Neural progenitor cell (in vitro differentiated cells): ENCODE results near the gene HOOK2. TPM values are rescaled to one million over a fixed set of nuclear protein-coding genes. Genes with fewer than 3 reads are reported as not detected.
"Not testable (repeated sequence)": the region's sequence is repeated elsewhere in the genome, so short reads cannot be mapped to it uniquely, and the experiment has no call there.

Experiments used
- DNase-seq: peaks from one replicate; pipeline ENCODE4 v3.0.0-alpha.2; 2016; ENCODE audit warnings: low spot score
- H2AFZ ChIP-seq: fragments of 200-600 bp; sonication (generic); replicated peaks from 2 replicates; pipeline ENCODE4 v1.6.1; 2016; ENCODE audit warnings: antibody characterized with exemption
- H3F3A ChIP-seq: fragments of 200-600 bp; sonication (generic); 2 replicates; pipeline ENCODE4 v1.6.1; 2016; ENCODE audit warnings: antibody characterized with exemption, low read depth
- H3K27ac ChIP-seq: fragments of 200-600 bp; sonication (generic); 2 replicates; pipeline ENCODE4 v1.5.1; 2016; ENCODE audit warnings: mild to moderate bottlenecking
- H3K27me3 ChIP-seq: fragments of 200-600 bp; sonication (generic); 2 replicates; pipeline ENCODE4 v1.6.1; 2016; ENCODE audit warnings: mild to moderate bottlenecking, moderate library complexity
- H3K36me3 ChIP-seq: fragments of 200-600 bp; sonication (generic); 2 replicates; pipeline ENCODE4 v1.5.1; 2016
- H3K4me1 ChIP-seq: fragments of 200-600 bp; sonication (generic); 2 replicates; pipeline ENCODE4 v1.6.1; 2016; ENCODE audit warnings: mixed run types
- H3K4me2 ChIP-seq: fragments of 200-600 bp; sonication (generic); 2 replicates; pipeline ENCODE4 v1.6.1; 2016
- H3K4me3 ChIP-seq: fragments of 200-600 bp; sonication (generic); 2 replicates; pipeline ENCODE4 v1.5.1; 2016
- H3K79me2 ChIP-seq: fragments of 200-600 bp; sonication (generic); 2 replicates; pipeline ENCODE4 v1.6.1; 2016; ENCODE audit warnings: low read depth
- H3K9ac ChIP-seq: fragments of 200-600 bp; sonication (generic); 2 replicates; pipeline ENCODE4 v1.6.1; 2016
- H3K9me3 ChIP-seq: fragments of 200-600 bp; sonication (generic); 2 replicates; pipeline ENCODE4 v1.5.1; 2016; ENCODE audit warnings: low read depth
- H4K20me1 ChIP-seq: fragments of 200-600 bp; sonication (generic); 2 replicates; pipeline ENCODE4 v1.6.1; 2016; ENCODE audit warnings: low read depth
- H3K27ac Mint-ChIP-seq: 3 replicates; pipeline ENCODE4 v1.8.0; 2021; ENCODE audit warnings: mixed read lengths
- H3K27me3 Mint-ChIP-seq: 2 replicates; pipeline ENCODE4 v1.8.0; 2022; ENCODE audit warnings: low read depth, mild to moderate bottlenecking, inconsistent platforms, moderate library complexity, mixed read lengths; ENCODE audit not compliant: insufficient read depth
- H3K36me3 Mint-ChIP-seq: 3 replicates; pipeline ENCODE4 v1.8.0; 2021; ENCODE audit warnings: mixed read lengths
- H3K4me1 Mint-ChIP-seq: 3 replicates; pipeline ENCODE4 v1.8.0; 2021; ENCODE audit warnings: mixed read lengths
- H3K4me3 Mint-ChIP-seq: 3 replicates; pipeline ENCODE4 v1.8.0; 2021; ENCODE audit warnings: mild to moderate bottlenecking, moderate library complexity, mixed read lengths
- H3K9me3 Mint-ChIP-seq: 3 replicates; pipeline ENCODE4 v1.8.0; 2020; ENCODE audit warnings: mixed read lengths
- CTCF ChIP-seq: fragments of 200-600 bp; sonication (generic); IDR thresholded peaks from 2 replicates; pipeline ENCODE4 v1.5.1; 2017; ENCODE audit warnings: antibody characterized with exemption, mild to moderate bottlenecking
- EZH2 ChIP-seq: fragments of 200-600 bp; sonication (generic); IDR thresholded peaks from 2 replicates; pipeline ENCODE4 v1.6.1; 2017; ENCODE audit warnings: antibody characterized with exemption, mild to moderate bottlenecking, moderate library complexity
- EZH2phosphoT487 ChIP-seq: fragments of 200-600 bp; sonication (generic); IDR thresholded peaks from 2 replicates; pipeline ENCODE4 v1.6.1; 2017; ENCODE audit warnings: antibody characterized with exemption
- total RNA-seq: library from RNA; depleted of rRNA; stranded (reverse); fragments of >200 nt; gene quantifications from 2 replicates; pipeline ENCODE4 v1.2.3, GENCODE V29; 2015; ENCODE audit warnings: low replicate concordance

Gene HOOK2
- total RNA-seq, 1 donor from 2014 or later, result 14.3 TPM

GRCh38 chr19:12726988-12727316, 48.4 kb downstream of the HOOK2 start:
- no peak overlapping the region for H3K4me3 ChIP-seq
- no peak overlapping the region for H3K27ac ChIP-seq
- no peaks in the 10 kb centered on the region for H3K4me1 ChIP-seq
- no peak overlapping the region for H3K9ac ChIP-seq
- no peak overlapping the region for H3K4me2 ChIP-seq
- peaks cover 7% of the 10 kb centered on the region for H3K27me3 Mint-ChIP-seq
- H3K79me2 ChIP-seq, result peaks cover 42% of the 10 kb centered on the region
- H2AFZ ChIP-seq, result no peak overlapping the region
- no peak for DNase-seq
- no peaks in the 10 kb centered on the region for H3K9me3 Mint-ChIP-seq
- H3K27me3 ChIP-seq, result no peaks in the 10 kb centered on the region
- TF ChIP-seq EZH2phosphoT487, result no peak
- TF ChIP-seq EZH2, result no peak
- TF ChIP-seq CTCF, result no peak
- H3K36me3 Mint-ChIP-seq, result peaks cover 16% of the 10 kb centered on the region
- no peak overlapping the region for H3K4me3 Mint-ChIP-seq
- H3F3A ChIP-seq, result peaks cover 45% of the 10 kb centered on the region
- no peaks in the 10 kb centered on the region for H3K36me3 ChIP-seq
- H3K9me3 ChIP-seq, result no peaks in the 10 kb centered on the region
- peaks cover 13% of the 10 kb centered on the region for H4K20me1 ChIP-seq
- no peak overlapping the region for H3K27ac Mint-ChIP-seq
- peaks cover 11% of the 10 kb centered on the region for H3K4me1 Mint-ChIP-seq

- not testable (repeated sequence) for DNase-seq, H3K4me3 ChIP-seq, H3K4me2 ChIP-seq, H3K9me3 ChIP-seq, H3K9ac ChIP-seq, H3K9me3 Mint-ChIP-seq, H3K4me1 ChIP-seq, H3K27me3 ChIP-seq, H2AFZ ChIP-seq, H3K36me3 ChIP-seq, H4K20me1 ChIP-seq, H3K27ac Mint-ChIP-seq, H3K27ac ChIP-seq
- peaks cover 18% of the 10 kb centered on the region for H3K36me3 Mint-ChIP-seq
- H3K27me3 Mint-ChIP-seq, result peaks cover 11% of the 10 kb centered on the region
- H3K79me2 ChIP-seq, result peaks cover 42% of the 10 kb centered on the region
- peak overlapping the region; percentile 18 for H3K4me3 Mint-ChIP-seq
- peaks cover 50% of the 10 kb centered on the region for H3F3A ChIP-seq
- H3K4me1 Mint-ChIP-seq, result peaks cover 19% of the 10 kb centered on the region
These were observed 49.7 kb downstream of the HOOK2 start for GRCh38 chr19:12725612-12726011.

- peak within 1 kb of the TSS; percentile 70 for H3K27ac ChIP-seq
- peaks cover 43% of the 10 kb centered on the region for H3F3A ChIP-seq
- Mint-ChIP-seq H3K4me1 (peaks cover 22% of the 10 kb centered on the region), H3K27ac (peak within 1 kb of the TSS; percentile 99), H3K4me3 (peak within 1 kb of the TSS; percentile 99), H3K9me3 (no peaks in the 10 kb centered on the region), H3K36me3 (peaks cover 10% of the 10 kb centered on the region), H3K27me3 (peaks cover 11% of the 10 kb centered on the region)
- peak; percentile 92 for DNase-seq
- peak within 1 kb of the TSS; percentile 71 for H3K9ac ChIP-seq
- H3K27me3 ChIP-seq, result no peaks in the 10 kb centered on the region
- peak within 1 kb of the TSS; percentile 75 for H2AFZ ChIP-seq
- no peaks in the 10 kb centered on the region for H3K9me3 ChIP-seq
- H4K20me1 ChIP-seq, result peaks cover 22% of the 10 kb centered on the region
- peaks cover 6% of the 10 kb centered on the region for H3K4me1 ChIP-seq
- no peaks in the 10 kb centered on the region for H3K36me3 ChIP-seq
- H3K4me3 ChIP-seq, result peak within 1 kb of the TSS; percentile 66
- peaks cover 53% of the 10 kb centered on the region for H3K79me2 ChIP-seq
- TF ChIP-seq EZH2 (no peak), EZH2phosphoT487 (no peak), CTCF (no peak)
- H3K4me2 ChIP-seq, result peak within 1 kb of the TSS; percentile 94
These were observed 51.5 kb downstream of the HOOK2 start, which contains the start of gene TNPO2 for GRCh38 chr19:12723641-12724426. Gene TNPO2, minus strand, starts transcription at chr19:12723932. Its CDS starts 2,955 bp downstream, at chr19:12720977.

- H3K36me3 Mint-ChIP-seq, result peaks cover 13% of the 10 kb centered on the region
- Histone ChIP-seq H3K4me3 (peak overlapping the region; percentile 66), H3K27ac (peak overlapping the region; percentile 42), H3K9ac (peak overlapping the region; percentile 71), H3K36me3 (peaks cover 3% of the 10 kb centered on the region), H4K20me1 (peaks cover 22% of the 10 kb centered on the region), H3K4me1 (peaks cover 6% of the 10 kb centered on the region), H2AFZ (no peak overlapping the region), H3K9me3 (no peaks in the 10 kb centered on the region), H3K4me2 (peak overlapping the region; percentile 94), H3K79me2 (peaks cover 59% of the 10 kb centered on the region), H3F3A (peaks cover 45% of the 10 kb centered on the region), H3K27me3 (no peaks in the 10 kb centered on the region)
- DNase-seq, result peak; percentile 28
- H3K27me3 Mint-ChIP-seq, result peaks cover 11% of the 10 kb centered on the region
- peak overlapping the region; percentile 99 for H3K27ac Mint-ChIP-seq
- H3K9me3 Mint-ChIP-seq, result no peaks in the 10 kb centered on the region
- peaks cover 22% of the 10 kb centered on the region for H3K4me1 Mint-ChIP-seq
- H3K4me3 Mint-ChIP-seq, result peak overlapping the region; percentile 99
- TF ChIP-seq EZH2 (no peak), EZH2phosphoT487 (no peak), CTCF (no peak)
These were observed 52.0 kb downstream of the HOOK2 start for GRCh38 chr19:12723381-12723640.
